Measurements from ENCODE around the gene ALAD. TPM values are rescaled to one million over a fixed set of nuclear protein-coding genes. Genes with fewer than 3 reads are reported as not detected.

The ALAD gene
- total and polyA plus RNA-seq, 9 of the 15 experiments (the other 6 are each of a cell fraction or from before 2014, with no cell fraction given): 1.3 to 12.7 (median 6.8) TPM

DNA sequence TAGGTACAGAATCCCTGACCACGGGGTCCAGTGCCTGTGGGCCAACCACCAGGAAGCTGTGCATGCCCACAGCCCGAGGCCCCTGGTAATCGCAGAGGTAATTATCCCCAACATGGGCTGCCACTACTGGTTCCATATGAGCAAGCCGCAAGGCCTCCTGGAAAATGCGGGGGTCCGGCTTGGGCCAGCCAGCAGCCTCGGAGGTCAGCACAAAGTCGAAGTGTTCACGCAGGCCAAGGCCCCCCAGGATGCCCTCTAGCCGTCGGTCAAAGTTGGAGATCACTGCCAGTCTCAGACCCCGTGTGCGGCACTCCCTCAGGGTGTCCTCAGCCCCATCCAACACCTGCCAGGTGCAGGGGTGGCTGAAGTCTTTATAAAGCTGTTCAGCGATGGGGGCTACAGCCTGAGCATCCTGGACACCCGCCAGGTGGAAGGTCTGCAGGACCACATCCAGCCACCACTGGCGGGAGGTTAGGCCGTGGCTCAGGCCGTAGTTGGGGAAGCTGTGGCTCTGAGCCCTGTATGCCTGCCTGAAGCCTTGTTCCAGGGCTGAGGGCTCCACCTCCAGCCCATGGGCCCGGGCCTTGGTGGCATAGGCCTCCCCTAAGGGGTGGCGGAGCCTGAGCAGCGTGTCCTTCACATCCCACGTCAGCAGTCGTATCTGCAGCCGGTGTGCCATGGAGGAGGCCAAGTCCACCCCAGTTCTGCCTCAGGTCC is 27.2 kb downstream of the ALAD start:
- POLR2A ChIA-PET: interaction anchor here (0.6 kb wide), 1 partner anchor 22 kb away, joined by 3 read pairs; no protein-coding TSS in a partner anchor
- Histone ChIP-seq H3K4me2 (ENCODE audit: insufficient read depth, low read length) (no peak overlapping the region), H3K27me3 (ENCODE audit: control insufficient read depth in 2 of 2, insufficient read depth in 2 of 2, low read length in 2 of 2) (no peaks in the 10 kb centered on the region), H2AFZ (ENCODE audit: low read depth, low read length) (no peak overlapping the region), H3K79me2 (ENCODE audit: control insufficient read depth, insufficient read depth, low read length) (peaks cover 8% of the 10 kb centered on the region; the same call in 2 of the 3 replicates), H3K9ac (ENCODE audit: insufficient read depth in 1 of 2, low read depth in 2 of 2, low read length in 2 of 2) (0 out of 4 replicates have a peak overlapping the region, but pooled peaks of 1 of the 2 experiments have one; percentile 35), H3K9me1 (ENCODE audit: control insufficient read depth, insufficient read depth, low read length) (no peaks in the 10 kb centered on the region), H3K36me3 (ENCODE audit: control insufficient read depth, insufficient read depth, low read length) (peaks cover 28% of the 10 kb centered on the region), H3K9me3 (replicated peaks; ENCODE audit: control insufficient read depth, insufficient read depth, low read depth, low read length) (no peaks in the 10 kb centered on the region), H4K20me1 (replicated peaks; ENCODE audit: control insufficient read depth, insufficient read depth, low read length) (peaks cover 7% of the 10 kb centered on the region), H3K4me3 (no peak overlapping the region), H3K4me1 (replicated peaks in 1 of 2; ENCODE audit: control insufficient read depth in 2 of 2, insufficient read depth in 2 of 2, low read length in 2 of 2) (peaks cover 23 to 34% of the 10 kb centered on the region in 2 experiments), H3K27ac (ENCODE audit: extremely low read depth, low read depth, low read length) (no peak overlapping the region)
- WGBS (ENCODE audit: insufficient coverage, low coverage, missing lambda C conversion rate): 90% methylated on average over 21 of the region's 24 CpGs
- ATAC-seq: no peak
- intact Hi-C loops (cut with micrococcal nuclease) (no loop called here), in situ Hi-C loops (cut with MboI) (no loop called here)
- no peak for FAIRE-seq
- no TSS peak for BruUV-seq (replicated peaks)
- 0 out of 2 replicates have a peak, but pooled peaks have one; percentile 19 for TF ChIP-seq POLR2G (IDR thresholded peaks at IDR 0.05; ENCODE audit: low read depth, low read length)
- TF ChIP-seq TEAD1 (CRISPR knock-in tag; IDR thresholded peaks at IDR 0.05): no peak
- DNase-seq (ENCODE audit: extremely low read depth in 1 of 4, low spot score in 3 of 4): no peak
- CTCF ChIA-PET (ENCODE audit: low intra/inter-chr PET ratio): no interaction called here

DNA sequence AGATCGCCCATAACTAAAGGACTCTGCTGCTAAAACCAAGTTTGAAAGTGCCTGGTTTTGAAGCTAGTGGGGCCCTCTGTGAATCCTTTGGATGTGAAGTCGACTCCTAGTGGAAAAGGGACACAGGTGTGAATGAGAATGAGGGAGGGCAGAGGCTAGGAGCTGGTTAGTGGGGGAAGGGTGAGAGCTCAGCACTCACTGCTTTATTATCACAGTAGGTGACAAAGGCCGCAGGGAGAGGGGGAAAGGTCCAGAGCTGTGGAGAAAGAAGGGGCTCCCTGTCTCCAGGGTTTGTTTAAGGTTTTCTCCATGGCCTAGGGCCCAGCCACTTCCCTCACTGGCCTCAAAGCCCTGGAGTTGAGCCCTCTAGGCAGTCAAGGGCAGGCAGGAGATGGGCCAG is 27.8 kb downstream of the ALAD start:
- H3K79me2 ChIP-seq (ENCODE audit: control insufficient read depth, insufficient read depth, low read length): peaks cover 8% of the 10 kb centered on the region; the same call in 2 of the 3 replicates
- H4K20me1 ChIP-seq (replicated peaks; ENCODE audit: control insufficient read depth, insufficient read depth, low read length): peaks cover 12% of the 10 kb centered on the region
- ChIA-PET CTCF (ENCODE audit: low intra/inter-chr PET ratio) (no interaction called here), POLR2A (interaction anchor here (0.6 to 1.0 kb wide), 3 partner anchors 9 to 911 kb away, joined by 3 to 4 read pairs (median 3); partner anchors contain the start of gene WDR31)
- no peaks in the 10 kb centered on the region for H3K9me1 ChIP-seq (ENCODE audit: control insufficient read depth, insufficient read depth, low read length)
- FAIRE-seq: no peak
- H3K4me3 ChIP-seq: no peak overlapping the region
- DNase-seq (ENCODE audit: extremely low read depth in 1 of 4, low spot score in 3 of 4): no peak
- no peaks in the 10 kb centered on the region for H3K27me3 ChIP-seq (ENCODE audit: control insufficient read depth in 2 of 2, insufficient read depth in 2 of 2, low read length in 2 of 2)
- no TSS peak for BruUV-seq (replicated peaks)
- no peak overlapping the region for H2AFZ ChIP-seq (ENCODE audit: low read depth, low read length)
- no peak overlapping the region for H3K4me2 ChIP-seq (ENCODE audit: insufficient read depth, low read length)
- no peaks in the 10 kb centered on the region for H3K9me3 ChIP-seq (replicated peaks; ENCODE audit: control insufficient read depth, insufficient read depth, low read depth, low read length)
- no peak for ATAC-seq
- no peak overlapping the region for H3K9ac ChIP-seq (ENCODE audit: insufficient read depth in 1 of 2, low read depth in 2 of 2, low read length in 2 of 2)
- WGBS (ENCODE audit: insufficient coverage, low coverage, missing lambda C conversion rate): 82% methylated on average over 3 of the region's 3 CpGs
- in situ Hi-C loops (cut with MboI): no loop called here
- H3K36me3 ChIP-seq (ENCODE audit: control insufficient read depth, insufficient read depth, low read length): peaks cover 28% of the 10 kb centered on the region
- no peak overlapping the region for H3K27ac ChIP-seq (ENCODE audit: extremely low read depth, low read depth, low read length)
- peaks cover 25 to 35% of the 10 kb centered on the region in 2 experiments for H3K4me1 ChIP-seq (replicated peaks in 1 of 2; ENCODE audit: control insufficient read depth in 2 of 2, insufficient read depth in 2 of 2, low read length in 2 of 2)
- intact Hi-C loops (cut with micrococcal nuclease): no loop called here
- TF ChIP-seq, protein P1, sequence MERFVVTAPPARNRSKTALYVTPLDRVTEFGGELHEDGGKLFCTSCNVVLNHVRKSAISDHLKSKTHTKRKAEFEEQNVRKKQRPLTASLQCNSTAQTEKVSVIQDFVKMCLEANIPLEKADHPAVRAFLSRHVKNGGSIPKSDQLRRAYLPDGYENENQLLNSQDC (CRISPR knock-in tag; IDR thresholded peaks at IDR 0.05): no peak
- TF ChIP-seq KAT2B (IDR thresholded peaks at IDR 0.05; ENCODE audit: low read depth, low read length) (no peak), NCOA2 (IDR thresholded peaks at IDR 0.05; ENCODE audit: partially characterized antibody in 2 of 2) (no peak), HOXB6 (CRISPR knock-in tag; IDR thresholded peaks at IDR 0.05; ENCODE audit: borderline replicate concordance) (no peak)
- TF ChIP-seq, protein P2, sequence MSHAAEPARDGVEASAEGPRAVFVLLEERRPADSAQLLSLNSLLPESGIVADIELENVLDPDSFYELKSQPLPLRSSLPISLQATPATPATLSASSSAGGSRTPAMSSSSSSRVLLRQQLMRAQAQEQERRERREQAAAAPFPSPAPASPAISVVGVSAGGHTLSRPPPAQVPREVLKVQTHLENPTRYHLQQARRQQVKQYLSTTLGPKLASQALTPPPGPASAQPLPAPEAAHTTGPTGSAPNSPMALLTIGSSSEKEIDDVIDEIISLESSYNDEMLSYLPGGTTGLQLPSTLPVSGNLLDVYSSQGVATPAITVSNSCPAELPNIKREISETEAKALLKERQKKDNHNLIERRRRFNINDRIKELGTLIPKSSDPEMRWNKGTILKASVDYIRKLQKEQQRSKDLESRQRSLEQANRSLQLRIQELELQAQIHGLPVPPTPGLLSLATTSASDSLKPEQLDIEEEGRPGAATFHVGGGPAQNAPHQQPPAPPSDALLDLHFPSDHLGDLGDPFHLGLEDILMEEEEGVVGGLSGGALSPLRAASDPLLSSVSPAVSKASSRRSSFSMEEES (CRISPR knock-in tag; IDR thresholded peaks at IDR 0.05): no peak
- TF ChIP-seq, protein P3, sequence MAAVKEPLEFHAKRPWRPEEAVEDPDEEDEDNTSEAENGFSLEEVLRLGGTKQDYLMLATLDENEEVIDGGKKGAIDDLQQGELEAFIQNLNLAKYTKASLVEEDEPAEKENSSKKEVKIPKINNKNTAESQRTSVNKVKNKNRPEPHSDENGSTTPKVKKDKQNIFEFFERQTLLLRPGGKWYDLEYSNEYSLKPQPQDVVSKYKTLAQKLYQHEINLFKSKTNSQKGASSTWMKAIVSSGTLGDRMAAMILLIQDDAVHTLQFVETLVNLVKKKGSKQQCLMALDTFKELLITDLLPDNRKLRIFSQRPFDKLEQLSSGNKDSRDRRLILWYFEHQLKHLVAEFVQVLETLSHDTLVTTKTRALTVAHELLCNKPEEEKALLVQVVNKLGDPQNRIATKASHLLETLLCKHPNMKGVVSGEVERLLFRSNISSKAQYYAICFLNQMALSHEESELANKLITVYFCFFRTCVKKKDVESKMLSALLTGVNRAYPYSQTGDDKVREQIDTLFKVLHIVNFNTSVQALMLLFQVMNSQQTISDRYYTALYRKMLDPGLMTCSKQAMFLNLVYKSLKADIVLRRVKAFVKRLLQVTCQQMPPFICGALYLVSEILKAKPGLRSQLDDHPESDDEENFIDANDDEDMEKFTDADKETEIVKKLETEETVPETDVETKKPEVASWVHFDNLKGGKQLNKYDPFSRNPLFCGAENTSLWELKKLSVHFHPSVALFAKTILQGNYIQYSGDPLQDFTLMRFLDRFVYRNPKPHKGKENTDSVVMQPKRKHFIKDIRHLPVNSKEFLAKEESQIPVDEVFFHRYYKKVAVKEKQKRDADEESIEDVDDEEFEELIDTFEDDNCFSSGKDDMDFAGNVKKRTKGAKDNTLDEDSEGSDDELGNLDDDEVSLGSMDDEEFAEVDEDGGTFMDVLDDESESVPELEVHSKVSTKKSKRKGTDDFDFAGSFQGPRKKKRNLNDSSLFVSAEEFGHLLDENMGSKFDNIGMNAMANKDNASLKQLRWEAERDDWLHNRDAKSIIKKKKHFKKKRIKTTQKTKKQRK (IDR thresholded peaks at IDR 0.05; ENCODE audit: borderline replicate concordance, low read depth, low read length): no peak
